HG03457 (cell line): ENCODE data around the gene B3GAT2.

Experiments
- ATAC-seq: cut with Tn5 transposase; IDR thresholded peaks from one replicate; pipeline ENCODE4 v1.9.1; 2021; ENCODE audit warnings: moderate number of reproducible peaks; ENCODE audit not compliant: unreplicated experiment

B3GAT2 gene

GRCh38 chr6:70844301-70844700, 112.6 kb downstream of the B3GAT2 start:
- no peak for ATAC-seq

GRCh38 chr6:70843328-70843918, 113.4 kb downstream of the B3GAT2 start:
- no peak for ATAC-seq

- ATAC-seq: no peak
Measured at GRCh38 chr6:70842541-70842940, 114.3 kb downstream of the B3GAT2 start.

GRCh38 chr6:70841112-70841511, 115.7 kb downstream of the B3GAT2 start:
- ATAC-seq: no peak

- ATAC-seq: no peak
Measured at GRCh38 chr6:70839286-70840266, 117.3 kb downstream of the B3GAT2 start.

- no peak for ATAC-seq
Measured at GRCh38 chr6:70838907-70839285, 118.0 kb downstream of the B3GAT2 start.

GRCh38 chr6:70834520-70834919, 122.3 kb downstream of the B3GAT2 start:
- no peak for ATAC-seq

GRCh38 chr6:70831427-70831826, 125.4 kb downstream of the B3GAT2 start:
- ATAC-seq: no peak

GRCh38 chr6:70823651-70824050, 133.2 kb downstream of the B3GAT2 start:
- no peak for ATAC-seq

GRCh38 chr6:70821751-70822150, 135.1 kb downstream of the B3GAT2 start:
- no peak for ATAC-seq

- ATAC-seq: no peak
Measured at GRCh38 chr6:70820778-70821177, 136.1 kb downstream of the B3GAT2 start.

- ATAC-seq: no peak
Measured at GRCh38 chr6:70819646-70820045, 137.2 kb downstream of the B3GAT2 start.

- no peak for ATAC-seq
Measured at GRCh38 chr6:70813885-70814284, 143.0 kb downstream of the B3GAT2 start.

GRCh38 chr6:70811788-70812187, 145.1 kb downstream of the B3GAT2 start:
- ATAC-seq: no peak
